ENCODE measurements around the gene LETM1.

Gene LETM1

DNA sequence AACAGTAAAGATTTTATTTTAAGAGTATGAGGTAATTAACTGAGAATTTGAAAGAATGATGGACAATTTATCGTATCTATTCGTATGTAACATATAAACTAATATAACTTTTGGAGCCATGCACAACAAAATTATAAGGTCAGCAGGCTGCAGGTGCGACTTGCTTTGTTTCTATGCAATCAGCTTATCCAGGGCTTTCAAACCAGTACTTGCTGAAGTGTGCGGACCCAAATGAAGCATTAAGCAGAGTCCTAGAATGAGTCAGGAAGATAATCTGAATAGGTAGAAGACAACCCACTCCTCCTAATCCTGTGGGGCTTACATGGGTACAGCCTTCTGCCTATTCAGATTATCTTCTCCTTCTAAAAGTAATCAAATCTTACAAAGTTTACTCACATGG lies 17.3 kb upstream of the LETM1 start:
- no peak for DNase-seq (ENCODE audit: low read depth in 1 of 2, low spot score in 1 of 2)

DNA sequence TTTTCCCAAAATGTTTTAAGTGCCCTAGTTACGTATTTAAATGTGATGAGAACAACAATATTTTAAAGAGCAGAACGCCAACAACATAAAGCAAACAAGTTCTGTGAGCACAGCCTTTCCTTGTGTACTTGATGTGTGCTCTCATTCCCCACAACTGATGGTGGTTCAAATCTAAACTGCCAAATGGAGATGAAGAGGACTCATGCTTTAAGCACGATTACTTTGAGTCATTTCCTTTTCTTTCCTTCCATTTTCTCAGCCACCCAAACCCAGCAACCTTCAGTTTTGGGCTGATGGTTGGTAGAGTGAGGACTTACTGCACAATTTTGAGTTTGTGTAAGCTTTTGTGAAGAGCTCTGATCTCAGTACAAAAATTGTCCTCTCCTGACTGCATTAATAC lies 16.9 kb upstream of the LETM1 start:
- DNase-seq (ENCODE audit: low read depth in 1 of 2, low spot score in 1 of 2) = no peak

DNA sequence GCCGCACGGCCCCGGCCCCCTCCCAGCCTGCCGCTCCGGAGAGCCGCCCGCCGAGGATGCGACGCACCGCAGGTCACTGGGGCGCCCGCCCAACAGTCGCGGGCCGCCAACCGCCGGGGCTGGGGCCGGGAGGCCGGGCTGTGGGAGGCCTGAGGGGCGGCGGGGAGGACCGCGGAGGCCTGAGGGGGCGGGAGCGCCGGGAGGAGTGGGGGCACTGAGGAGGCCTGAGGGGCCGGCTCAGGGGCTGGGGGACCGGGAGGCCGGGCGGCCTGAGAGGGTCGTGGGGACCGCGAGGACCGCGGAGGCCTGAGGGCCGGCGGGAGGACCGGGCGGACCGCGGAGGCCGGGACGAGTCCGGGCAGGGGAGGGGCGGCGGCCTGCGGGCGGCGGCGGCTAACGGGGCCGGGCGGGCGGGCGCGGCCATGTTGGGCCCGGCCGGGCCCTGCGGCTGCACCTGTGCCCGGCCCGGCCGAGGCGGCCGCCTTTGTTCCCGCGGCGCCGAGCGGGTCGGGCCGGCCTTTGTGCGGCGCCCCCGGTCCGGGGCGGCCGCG lies 15.6 kb upstream of the LETM1 start:
- DNase-seq (ENCODE audit: low read depth in 1 of 2, low spot score in 1 of 2) = no peak

DNA sequence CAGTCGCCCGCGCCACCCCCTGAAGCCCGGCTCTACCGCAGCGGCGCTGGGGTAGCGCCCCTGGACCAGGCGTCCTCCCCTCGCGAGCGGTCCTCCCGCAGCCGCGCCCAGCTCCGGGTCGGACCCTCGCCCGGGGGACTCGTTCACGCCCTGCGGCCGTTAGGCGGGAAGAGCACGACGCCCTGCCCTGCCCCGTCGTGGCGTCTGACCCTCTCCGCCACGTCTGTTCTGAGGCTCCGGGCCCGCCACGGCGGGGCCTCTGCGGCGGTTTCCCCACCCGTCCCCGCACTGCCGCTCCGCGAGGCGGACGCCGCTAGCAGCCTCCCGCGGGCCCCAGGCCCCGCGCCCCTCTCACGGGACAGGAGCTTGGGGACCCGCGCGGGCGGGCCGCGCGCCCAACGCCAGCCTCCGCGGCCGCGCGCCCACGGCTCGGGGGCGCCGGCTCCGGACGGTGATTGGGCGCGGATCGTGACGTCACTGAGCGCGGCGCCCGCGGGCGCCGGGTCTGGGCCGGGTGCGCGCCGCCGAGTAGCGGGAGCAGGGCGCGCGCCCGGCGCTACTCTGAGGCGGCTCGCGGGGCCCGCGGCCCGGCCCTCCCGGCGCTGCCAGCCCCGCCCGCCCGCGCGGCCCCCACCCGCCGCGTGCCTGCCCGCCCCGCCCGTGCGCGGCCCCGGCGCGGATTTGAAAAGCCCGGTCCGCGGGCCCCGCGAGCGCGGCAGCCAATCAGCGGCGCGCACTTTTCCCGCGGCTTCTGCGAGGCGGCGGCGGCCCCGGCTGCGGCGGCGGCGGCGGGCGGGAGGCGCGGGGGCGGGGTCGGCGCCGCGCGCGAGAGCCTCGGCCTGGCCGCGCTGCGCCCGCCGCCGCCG lies 14.9 kb upstream of the LETM1 start, which contains the start of gene NSD2:
NSD2 (plus strand) TSS at position 816 of the 866 bp plus-strand sequence. CDS start 29,262 bp downstream, outside the sequence.
- peak; percentile 79 to 88 for DNase-seq (ENCODE audit: low read depth in 1 of 2, low spot score in 1 of 2)

DNA sequence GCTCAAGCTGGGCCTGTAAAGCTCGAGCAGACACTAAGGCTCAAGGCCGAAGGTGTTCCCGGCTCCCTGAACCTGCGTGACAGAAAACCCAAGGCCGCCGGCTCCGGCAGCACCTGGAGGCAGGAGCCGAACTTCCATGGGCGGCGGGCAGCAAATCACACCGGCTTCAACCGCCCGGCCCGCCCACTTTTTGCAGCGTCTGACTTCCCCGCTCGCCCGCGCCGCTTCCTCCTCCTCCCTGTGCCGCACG lies 14.3 kb upstream of the LETM1 start:
- peak; percentile 73 to 77 for DNase-seq (ENCODE audit: low read depth in 1 of 2, low spot score in 1 of 2)

DNA sequence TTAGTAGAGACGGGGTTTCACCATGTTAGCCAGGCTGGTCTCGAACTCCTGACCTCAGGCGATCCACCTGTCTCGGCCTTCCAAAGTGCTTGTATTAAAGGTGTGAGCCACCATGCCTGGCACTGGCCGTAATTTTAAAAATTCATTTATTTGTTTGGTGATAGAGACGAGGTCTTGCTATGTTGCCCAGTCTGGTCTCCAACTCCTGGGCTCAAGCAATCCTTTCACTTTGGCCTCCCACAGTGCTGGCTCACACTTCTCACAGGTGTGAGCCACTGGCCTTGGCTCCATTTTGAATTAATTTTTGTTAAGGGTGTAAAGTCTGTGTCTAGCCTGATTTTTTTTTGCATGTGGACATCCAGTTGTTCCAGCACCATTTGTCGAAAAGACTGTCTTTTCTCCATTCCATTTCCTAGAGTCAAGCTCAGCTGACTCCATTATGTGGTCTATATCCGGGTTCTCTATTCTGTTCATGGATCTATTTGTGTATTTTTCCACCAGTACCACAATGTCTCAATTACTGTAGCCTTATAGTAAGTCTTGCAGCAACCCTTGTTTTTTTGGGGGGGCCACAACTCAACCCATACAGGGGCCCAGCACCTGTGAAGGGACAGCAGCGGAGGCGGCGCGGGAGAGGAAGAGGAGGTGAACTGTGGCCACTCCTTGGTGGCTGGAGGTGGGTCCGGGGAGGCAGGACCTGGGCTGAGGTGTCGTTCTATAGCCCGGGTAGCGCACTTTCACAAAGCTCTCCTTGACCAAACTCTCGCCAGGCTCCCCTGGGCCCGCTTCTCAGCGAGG lies 13.8 kb upstream of the LETM1 start:
- DNase-seq (ENCODE audit: low read depth in 1 of 2, low spot score in 1 of 2) = no peak

DNA sequence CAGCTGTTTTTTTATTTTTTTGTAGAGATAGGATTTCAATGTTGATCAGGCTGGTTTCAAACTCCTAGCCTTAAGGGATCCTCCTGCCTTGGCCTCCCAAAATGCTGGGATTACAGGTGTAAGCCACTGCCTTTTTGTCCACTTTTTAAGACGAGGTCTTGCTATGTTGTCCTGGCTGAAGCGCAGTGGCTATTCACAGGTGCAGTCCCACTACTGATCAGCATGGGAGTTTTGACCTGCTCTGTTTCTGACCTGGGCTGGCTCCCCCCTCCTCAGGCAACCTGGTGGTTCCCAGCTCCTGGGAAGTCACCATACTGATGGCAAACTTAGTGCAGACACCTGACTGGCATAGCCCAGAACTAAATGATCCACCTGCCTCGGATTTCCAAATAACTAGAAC lies 13.0 kb upstream of the LETM1 start:
- no peak for DNase-seq (ENCODE audit: low read depth in 1 of 2, low spot score in 1 of 2)

DNA sequence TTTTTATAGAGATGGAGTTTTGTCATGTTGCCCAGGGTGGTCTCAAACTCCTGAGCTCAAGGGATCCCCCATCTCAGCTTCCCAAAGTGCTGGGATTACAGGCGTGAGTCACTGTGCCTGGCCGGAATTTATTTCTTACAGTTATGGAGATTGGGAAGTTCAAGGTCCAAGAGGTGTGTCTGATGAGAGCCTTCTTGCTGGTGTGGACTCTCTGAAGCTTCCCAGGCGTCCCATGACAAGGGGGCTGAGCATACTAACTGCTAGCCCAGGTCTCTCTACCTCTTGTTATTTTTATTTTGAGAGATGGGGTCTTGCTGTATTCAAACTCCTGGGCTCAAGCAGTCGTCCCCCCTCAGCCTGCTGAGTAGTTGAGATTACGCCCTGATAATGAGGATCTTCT lies 12.3 kb upstream of the LETM1 start:
- no peak for DNase-seq (ENCODE audit: low read depth in 1 of 2, low spot score in 1 of 2)

DNA sequence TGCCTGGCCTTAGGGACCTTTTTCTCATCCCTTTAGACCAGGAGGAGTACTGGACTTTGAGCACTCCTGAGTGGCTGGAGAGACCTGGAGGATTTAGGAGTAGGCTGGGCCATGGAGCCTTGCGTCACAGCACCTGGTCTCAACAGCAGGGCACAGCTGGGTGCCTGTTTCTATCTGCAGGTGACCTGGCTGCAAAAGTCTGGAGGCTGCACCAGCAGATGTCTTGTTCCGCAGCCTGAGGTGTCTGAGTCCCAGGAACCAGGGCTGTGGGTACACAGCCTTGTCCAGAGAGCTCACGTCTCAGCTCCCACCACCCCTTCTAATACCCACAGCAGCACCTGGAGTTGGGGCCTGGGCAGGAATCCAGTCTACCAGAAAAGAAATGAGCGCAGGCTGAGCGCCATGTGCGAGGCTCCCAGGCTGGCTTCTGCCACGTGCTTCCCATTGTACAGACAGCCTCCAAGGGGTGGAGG lies 10.3 kb upstream of the LETM1 start:
- no peak for DNase-seq (ENCODE audit: low read depth in 1 of 2, low spot score in 1 of 2)

DNA sequence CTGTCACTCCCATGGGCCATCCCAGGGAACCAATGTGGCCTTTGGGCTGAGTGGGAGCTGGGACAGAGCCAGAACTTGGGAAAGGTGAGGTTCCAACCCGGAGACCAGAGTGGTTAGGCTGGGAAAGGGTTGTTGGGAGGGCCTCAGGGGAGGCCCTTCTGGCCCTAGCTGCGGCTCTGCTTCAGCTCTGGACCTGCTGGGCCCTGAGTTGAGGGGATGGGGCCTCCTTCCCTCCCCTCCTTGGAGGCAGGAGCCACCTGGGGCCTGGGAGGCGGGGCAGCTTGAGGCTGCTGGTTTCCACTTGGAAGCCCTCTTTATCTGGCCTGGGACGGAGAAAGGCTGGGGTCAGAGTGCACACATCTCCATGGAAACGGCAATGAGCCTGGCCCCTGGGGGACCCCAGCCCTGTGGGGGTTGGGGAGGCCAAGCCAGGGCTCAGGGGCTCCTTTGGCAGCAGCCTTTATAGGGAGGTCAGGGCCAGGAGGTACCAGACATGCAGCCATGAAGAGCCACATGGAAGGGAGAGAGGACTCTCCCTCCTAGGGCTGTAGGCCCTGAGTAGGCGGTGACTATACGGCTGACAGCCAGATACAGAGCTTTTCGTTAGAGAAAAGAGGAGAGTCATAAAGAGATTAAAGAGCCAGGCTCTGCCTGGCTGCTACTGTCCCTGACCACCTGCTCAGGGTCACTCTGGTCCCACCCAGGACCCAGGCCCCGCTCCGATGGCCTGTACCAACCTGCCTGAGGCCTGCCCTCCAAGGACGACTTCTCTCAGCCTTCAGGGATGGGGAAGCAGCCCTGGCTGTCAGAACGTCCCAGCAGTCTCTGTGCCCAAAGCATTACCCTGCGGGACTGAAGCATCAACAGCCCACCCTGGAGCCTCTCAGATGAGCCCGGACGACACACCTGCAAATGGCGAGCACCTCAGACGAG lies 8.4 kb upstream of the LETM1 start:
- no peak for DNase-seq (ENCODE audit: low read depth in 1 of 2, low spot score in 1 of 2)

DNA sequence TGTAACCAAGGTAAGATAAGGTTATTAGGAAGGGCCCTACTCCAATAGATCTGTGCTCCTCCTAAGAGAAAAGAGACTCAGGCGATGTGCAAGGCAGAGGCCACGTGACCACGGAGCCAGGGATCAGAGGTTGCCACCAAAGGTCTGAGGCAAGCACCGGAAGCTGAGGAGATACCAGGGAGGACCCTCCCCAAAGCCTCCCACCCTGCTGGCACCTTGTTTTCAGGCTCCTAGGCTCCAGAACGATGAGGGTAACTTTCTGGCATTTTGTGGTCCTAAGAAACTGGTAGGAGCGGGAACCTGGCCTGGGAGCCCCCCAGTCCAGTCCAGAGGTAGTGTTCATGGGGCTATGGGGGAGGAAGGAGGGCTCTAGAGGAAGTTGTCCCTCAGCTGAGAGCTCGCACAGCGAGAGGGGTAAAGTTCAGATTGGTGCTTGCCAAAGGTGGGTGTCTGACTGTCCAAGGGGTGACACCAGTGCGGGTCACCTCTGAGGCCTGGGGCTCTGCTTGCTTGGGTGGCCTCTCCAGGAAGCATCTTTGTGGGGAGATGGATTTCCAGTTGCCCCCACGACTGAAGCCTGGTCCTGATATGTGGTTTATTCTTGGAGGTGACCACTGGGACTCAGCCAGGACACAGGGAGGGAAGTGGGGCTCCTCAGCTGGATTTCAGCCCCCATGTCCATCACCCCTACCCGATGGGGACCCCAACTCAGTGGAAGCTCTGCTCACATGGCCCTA lies 7.5 kb upstream of the LETM1 start:
- no peak for DNase-seq (ENCODE audit: low read depth in 1 of 2, low spot score in 1 of 2)

DNA sequence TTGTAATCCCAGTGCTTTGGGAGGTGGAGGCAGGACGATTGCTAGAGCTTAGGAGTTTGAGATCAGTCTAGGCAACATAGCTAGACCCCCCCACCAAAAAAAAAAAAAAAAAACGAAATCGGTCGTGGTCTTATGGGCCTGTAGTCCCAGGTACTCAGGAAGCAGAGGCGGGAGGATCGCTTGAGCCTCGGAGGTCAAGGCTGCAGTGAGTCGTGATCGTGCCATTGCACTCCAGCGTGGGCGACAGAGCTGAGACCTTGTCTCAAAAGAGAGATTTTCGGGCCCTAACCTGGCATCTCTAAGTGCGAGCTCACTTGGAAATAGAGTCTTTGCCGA lies 7.0 kb upstream of the LETM1 start:
- DNase-seq (ENCODE audit: low read depth in 1 of 2, low spot score in 1 of 2) = no peak

DNA sequence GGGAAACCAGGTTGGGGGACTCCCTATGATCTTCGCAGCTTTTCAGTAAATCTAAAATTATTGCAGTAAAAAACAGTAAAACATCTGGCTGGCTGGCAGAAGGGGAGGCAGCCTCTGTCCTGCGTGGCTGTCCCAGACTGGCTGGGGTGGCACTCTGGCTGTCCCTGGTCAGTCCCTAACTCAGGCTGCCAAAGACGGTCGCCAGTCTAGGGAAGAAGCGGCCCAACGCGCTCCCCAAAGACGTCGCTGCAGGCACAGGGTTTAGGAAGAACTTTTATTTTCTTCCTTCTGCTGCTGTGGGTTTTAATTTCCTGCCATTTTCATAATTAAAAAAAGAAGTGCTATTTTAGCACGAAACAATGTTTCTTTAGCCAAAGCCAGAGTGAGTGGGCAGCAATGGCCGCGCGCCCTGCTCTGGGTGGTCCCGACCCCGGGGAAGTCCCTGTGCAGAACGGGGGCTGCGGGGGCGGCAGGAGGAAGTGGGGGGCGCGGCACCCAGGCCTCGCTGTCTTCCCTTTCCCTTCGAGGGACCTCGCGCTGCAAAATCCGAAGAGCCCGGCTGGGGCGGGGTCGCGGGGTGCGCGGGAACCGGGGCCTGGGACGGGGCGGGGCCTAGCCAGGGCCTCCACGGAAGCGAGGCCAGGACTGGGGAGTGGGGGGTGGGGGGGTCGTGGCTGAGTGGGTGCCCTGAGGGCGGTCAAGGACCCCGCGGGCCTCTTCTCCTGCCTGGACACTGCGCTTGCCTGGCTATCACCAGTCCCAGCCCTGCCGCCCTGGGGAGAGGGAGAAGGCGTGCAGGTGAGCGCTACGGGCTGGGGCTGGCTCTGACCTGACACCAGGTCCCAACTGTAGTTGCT lies 6.3 kb upstream of the LETM1 start:
- DNase-seq (ENCODE audit: low read depth in 1 of 2, low spot score in 1 of 2) = no peak

DNA sequence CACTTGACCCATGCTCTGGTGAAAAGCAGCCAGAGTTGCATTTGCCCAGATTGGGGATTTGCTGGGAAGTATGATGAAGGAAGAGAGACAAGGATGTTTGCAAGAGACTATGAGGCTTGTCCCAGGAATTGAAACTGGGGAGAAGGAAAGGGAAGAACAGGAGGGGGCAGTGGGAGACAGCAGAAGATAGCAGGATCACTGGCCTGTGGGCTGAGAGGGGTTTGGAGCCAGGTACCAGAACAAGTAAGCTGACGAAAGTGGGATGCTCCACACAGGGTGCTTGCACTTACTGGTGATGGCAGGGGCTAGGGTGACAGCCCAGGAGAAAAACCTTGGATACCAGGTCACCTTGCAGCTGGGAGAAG lies 3.4 kb upstream of the LETM1 start:
- no peak for DNase-seq (ENCODE audit: low read depth in 1 of 2, low spot score in 1 of 2)

DNA sequence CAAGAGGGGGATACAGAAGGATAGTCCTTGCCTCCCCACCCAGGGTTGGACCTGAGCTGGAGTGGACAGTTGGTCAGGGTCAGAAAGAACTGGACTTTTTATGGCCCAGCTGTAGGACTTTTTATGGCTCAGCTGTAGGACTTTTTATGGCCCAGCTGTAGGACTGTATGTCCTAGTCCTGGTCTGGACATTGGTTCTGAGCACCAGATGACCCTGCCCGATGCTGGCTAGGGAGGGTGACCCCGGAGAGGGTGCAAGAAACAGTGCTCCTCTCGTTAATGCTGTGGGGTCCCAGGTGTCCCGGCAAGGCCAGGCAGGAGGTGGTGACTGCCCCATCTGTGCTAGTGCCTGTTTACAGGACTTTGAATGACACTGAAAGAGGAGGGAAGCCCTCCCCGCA lies 2.0 kb upstream of the LETM1 start:
- DNase-seq (ENCODE audit: low read depth in 1 of 2, low spot score in 1 of 2) = no peak

DNA sequence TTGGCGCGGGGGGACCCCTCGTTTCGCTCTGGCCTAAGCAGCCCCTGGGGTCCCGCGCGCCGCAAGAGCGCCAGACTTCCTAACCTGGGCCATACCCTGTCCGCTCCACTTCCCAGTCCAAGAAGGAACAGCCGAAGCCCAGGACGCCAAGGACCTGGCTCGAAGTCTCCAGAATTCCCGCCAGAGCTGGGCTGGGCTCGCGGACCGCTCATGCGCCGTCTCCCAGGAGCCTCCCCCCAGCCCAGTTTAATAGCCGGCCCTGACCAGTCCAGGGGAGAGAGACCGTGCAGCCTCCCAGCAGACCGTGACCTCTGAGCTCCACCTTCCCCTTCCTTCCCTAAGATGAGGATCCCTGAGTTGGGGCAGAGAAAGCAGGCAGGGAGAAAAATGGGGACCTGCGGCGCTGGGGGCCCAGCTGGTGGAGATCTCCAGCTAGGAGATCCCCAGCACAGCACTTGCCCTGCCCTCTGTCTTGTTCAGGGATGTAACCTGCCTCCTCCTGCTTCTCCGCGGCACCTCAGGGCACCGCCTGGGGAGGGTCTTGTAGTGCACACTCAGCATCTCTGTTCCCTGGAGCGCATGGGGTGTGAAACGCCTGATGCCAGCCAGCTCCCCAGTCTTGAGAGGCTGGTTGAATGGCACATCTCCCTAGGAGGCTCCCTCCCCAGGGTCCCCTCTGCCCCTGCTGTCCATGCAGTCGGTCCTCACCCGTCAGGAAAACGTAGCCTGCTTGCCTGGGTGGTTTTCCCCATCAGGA lies 1.2 kb upstream of the LETM1 start:
- no peak for DNase-seq (ENCODE audit: low read depth in 1 of 2, low spot score in 1 of 2)

DNA sequence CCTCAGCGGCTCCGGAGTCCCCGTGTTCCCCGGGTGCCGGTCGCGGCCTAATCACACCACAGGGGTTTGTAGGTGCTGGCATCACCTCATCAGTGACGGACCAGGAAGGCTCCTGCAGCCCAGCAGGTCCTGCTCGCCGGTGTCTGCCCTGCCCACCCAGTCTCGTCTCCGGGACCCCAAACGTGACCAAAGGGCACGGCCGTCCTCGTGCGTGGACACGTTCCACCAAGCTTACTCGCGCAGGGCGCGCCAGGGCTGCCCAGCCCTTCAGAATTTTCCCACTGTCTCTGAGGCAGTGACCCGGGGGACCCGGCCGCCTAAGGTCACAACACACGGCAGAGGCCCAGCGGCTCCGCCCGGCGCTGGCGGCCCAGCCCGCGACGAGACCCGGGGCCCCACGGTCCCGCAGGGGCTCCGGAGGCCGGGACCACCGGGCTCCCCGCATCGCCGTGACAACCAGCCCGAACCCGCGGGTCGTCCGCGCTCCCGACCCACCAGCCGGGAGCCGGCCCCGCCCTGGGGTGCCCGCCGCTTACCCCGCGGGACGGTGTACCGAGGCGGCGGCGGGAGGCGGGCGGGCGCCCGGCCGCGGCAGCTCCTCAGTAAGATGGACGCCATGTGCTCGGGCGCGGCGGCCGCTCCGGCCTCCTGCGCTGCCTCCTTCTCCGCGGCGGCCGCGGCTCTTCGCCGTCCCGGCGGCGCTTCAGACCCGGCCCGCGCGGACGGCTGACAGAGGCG lies 454 bp downstream of the LETM1 start:
- no peak for DNase-seq (ENCODE audit: low read depth in 1 of 2, low spot score in 1 of 2)

DNA sequence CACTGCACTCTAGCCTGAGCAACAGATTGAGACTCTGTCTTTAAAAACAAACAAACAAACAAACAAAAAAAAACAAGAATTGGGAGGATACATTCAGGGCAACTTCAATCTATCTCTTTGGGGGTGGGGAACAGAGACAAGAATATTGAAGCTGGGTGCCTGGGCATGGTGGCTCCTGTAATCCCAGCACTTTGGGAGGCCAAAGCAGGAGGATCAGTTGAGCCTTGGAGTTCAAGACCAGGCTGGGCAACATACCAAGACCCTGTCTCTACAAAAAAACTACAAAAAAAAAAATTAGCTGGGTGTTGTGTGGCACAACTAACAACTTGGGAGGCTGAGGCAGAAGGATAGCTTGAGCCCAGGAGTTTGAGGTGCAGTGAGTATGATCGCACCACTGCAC lies 1.2 kb downstream of the LETM1 start:
- no peak for DNase-seq (ENCODE audit: low read depth in 1 of 2, low spot score in 1 of 2)
